IPS-15b (cell line): ENCODE data around the gene MRPS12.

ENCODE experiments used
- H3K27me3 ChIP-seq: one replicate; pipeline ENCODE4 v1.6.1; 2013; ENCODE audit warnings: low read length; ENCODE audit not compliant: control insufficient read depth, insufficient read depth
- H3K36me3 ChIP-seq: one replicate; pipeline ENCODE4 v1.6.1; 2013; ENCODE audit warnings: low read length; ENCODE audit not compliant: control insufficient read depth, insufficient read depth
- H3K4me1 ChIP-seq: one replicate; pipeline ENCODE4 v1.6.1; 2013; ENCODE audit warnings: mild to moderate bottlenecking, low read length; ENCODE audit not compliant: control insufficient read depth, insufficient read depth
- H3K4me3 ChIP-seq: one replicate; pipeline ENCODE4 v1.5.1; 2013; ENCODE audit warnings: low read depth, low read length
- H3K9ac ChIP-seq: one replicate; pipeline ENCODE4 v1.6.1; 2013; ENCODE audit warnings: low read depth, mild to moderate bottlenecking, low read length
- H3K9me3 ChIP-seq: one replicate; pipeline ENCODE4 v1.6.1; 2013; ENCODE audit warnings: mild to moderate bottlenecking, low read length; ENCODE audit not compliant: control insufficient read depth, insufficient read depth

Gene MRPS12

GRCh38 chr19:38912600-38913514, 17.9 kb upstream of the MRPS12 start:
- Histone ChIP-seq H3K9ac (no peak overlapping the region), H3K4me3 (no peak overlapping the region)

GRCh38 chr19:38913958-38914357, 16.8 kb upstream of the MRPS12 start:
- Histone ChIP-seq H3K27me3 (no peaks in the 10 kb centered on the region), H3K4me3 (no peak overlapping the region)

More at GRCh38 chr19:38912600-38913514, 17.9 kb upstream of the MRPS12 start:
- Histone ChIP-seq H3K4me1 (no peaks in the 10 kb centered on the region), H3K36me3 (no peaks in the 10 kb centered on the region), H3K27me3 (no peaks in the 10 kb centered on the region), H3K9me3 (no peaks in the 10 kb centered on the region)

GRCh38 chr19:38915329-38916321, 15.1 kb upstream of the MRPS12 start:
- Histone ChIP-seq H3K9ac (no peak overlapping the region), H3K36me3 (peaks cover 6% of the 10 kb centered on the region), H3K4me3 (no peak overlapping the region), H3K27me3 (no peaks in the 10 kb centered on the region), H3K9me3 (no peaks in the 10 kb centered on the region), H3K4me1 (no peaks in the 10 kb centered on the region)

More at GRCh38 chr19:38913958-38914357, 16.8 kb upstream of the MRPS12 start:
- no peaks in the 10 kb centered on the region for H3K9me3 ChIP-seq
- H3K36me3 ChIP-seq, result no peaks in the 10 kb centered on the region
- H3K4me1 ChIP-seq, result no peaks in the 10 kb centered on the region
- no peak overlapping the region for H3K9ac ChIP-seq

DNA sequence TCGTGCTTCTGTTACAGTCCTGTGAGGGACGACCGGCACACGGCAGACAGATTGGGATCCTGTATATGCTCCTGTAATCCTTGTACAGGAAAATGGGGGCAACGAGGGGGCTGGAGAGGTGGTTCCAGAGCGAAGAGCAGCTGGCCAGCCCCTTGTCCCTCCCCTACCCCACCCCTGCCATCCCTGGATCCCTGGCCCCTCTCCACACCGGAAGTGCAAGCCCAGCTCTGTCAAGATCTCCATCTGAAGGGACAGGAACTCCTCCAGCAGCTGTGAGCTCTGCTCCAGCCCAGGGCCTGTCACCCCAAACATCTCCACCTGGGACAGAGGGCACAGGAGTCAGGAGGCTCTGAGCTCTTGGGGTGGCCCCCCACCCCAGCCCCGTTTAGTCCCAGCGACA, 13.2 kb upstream of the MRPS12 start:
- H3K4me1 ChIP-seq, result no peaks in the 10 kb centered on the region
- no peaks in the 10 kb centered on the region for H3K27me3 ChIP-seq
- H3K36me3 ChIP-seq, result peaks cover 10% of the 10 kb centered on the region
- H3K9ac ChIP-seq, result no peak overlapping the region
- no peaks in the 10 kb centered on the region for H3K9me3 ChIP-seq
- H3K4me3 ChIP-seq, result no peak overlapping the region

DNA sequence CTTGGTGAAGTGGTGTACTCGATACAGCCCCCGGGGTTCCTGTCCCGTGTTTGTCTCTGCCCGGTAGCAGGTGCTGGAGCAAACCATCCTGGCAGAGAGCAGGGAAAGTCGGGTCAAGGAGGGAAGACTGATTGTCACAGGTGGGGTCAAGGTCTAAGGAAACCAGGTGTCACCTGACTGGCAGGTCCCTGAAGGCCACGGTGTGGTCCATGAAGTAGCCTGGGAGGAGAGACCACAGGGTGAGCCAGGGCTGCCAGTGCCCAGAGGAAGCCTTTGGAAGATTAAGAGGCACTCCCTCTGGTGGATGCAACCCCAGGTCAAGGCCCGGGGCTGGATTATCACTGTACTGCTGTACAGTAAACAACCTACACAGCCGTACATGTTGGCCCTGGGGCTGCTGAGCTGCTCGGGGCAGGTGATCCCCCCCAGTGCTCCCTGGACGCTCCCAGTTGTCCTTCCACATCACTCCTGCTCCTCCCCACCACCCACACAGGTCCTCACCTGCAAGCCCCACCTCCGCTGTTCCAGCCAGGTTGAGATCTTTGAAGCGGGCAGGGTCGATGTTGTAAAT, 12.7 kb upstream of the MRPS12 start:
- H3K9me3 ChIP-seq, result no peaks in the 10 kb centered on the region
- H3K36me3 ChIP-seq, result peaks cover 12% of the 10 kb centered on the region
- H3K27me3 ChIP-seq, result no peaks in the 10 kb centered on the region
- no peaks in the 10 kb centered on the region for H3K4me1 ChIP-seq
- no peak overlapping the region for H3K9ac ChIP-seq
- no peak overlapping the region for H3K4me3 ChIP-seq

- Histone ChIP-seq H3K27me3 (no peaks in the 10 kb centered on the region), H3K4me3 (no peak overlapping the region), H3K36me3 (peaks cover 12% of the 10 kb centered on the region), H3K9me3 (no peaks in the 10 kb centered on the region), H3K4me1 (no peaks in the 10 kb centered on the region), H3K9ac (no peak overlapping the region)
These were observed 12.2 kb upstream of the MRPS12 start for GRCh38 chr19:38918526-38918925.

GRCh38 chr19:38919837-38920601, 10.7 kb upstream of the MRPS12 start:
- no peaks in the 10 kb centered on the region for H3K9me3 ChIP-seq
- H3K9ac ChIP-seq, result no peak overlapping the region
- no peaks in the 10 kb centered on the region for H3K27me3 ChIP-seq
- H3K4me1 ChIP-seq, result no peaks in the 10 kb centered on the region
- H3K4me3 ChIP-seq, result no peak overlapping the region
- H3K36me3 ChIP-seq, result peaks cover 22% of the 10 kb centered on the region

GRCh38 chr19:38920602-38921419, 9.9 kb upstream of the MRPS12 start:
- Histone ChIP-seq H3K9me3 (no peaks in the 10 kb centered on the region), H3K9ac (no peak overlapping the region), H3K4me1 (no peaks in the 10 kb centered on the region), H3K36me3 (peaks cover 27% of the 10 kb centered on the region), H3K27me3 (no peaks in the 10 kb centered on the region), H3K4me3 (no peak overlapping the region)

GRCh38 chr19:38921420-38922274, 9.1 kb upstream of the MRPS12 start:
- no peaks in the 10 kb centered on the region for H3K27me3 ChIP-seq
- H3K36me3 ChIP-seq, result peaks cover 33% of the 10 kb centered on the region
- H3K4me1 ChIP-seq, result no peaks in the 10 kb centered on the region
- H3K9ac ChIP-seq, result no peak overlapping the region
- H3K9me3 ChIP-seq, result no peaks in the 10 kb centered on the region
- no peak overlapping the region for H3K4me3 ChIP-seq

DNA sequence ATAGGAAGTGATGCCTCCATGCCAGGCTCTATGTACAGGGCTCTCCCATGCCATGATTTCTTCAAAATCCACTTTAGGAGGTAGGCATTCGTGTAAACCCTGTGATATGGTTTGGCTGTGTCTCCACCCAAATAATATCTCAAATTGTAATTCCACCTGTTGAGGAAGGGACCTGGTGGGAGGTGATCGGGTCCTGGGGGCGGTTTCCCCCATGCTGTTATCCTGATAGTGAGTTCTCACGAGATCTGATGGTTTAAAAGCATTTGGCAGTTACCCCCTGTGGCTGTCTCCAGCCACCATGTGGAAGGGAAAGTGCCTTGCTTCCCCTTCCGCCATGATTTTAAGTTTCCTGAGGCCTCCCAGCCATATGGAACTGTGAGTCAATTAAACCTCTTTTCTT, 8.3 kb upstream of the MRPS12 start:
- no peaks in the 10 kb centered on the region for H3K4me1 ChIP-seq
- H3K4me3 ChIP-seq, result no peak overlapping the region
- H3K9ac ChIP-seq, result no peak overlapping the region
- H3K36me3 ChIP-seq, result peaks cover 34% of the 10 kb centered on the region
- no peaks in the 10 kb centered on the region for H3K27me3 ChIP-seq
- H3K9me3 ChIP-seq, result no peaks in the 10 kb centered on the region
